Caki2 (cell line): ENCODE data around the gene GFI1. TPM values are rescaled to one million over a fixed set of nuclear protein-coding genes. Genes with fewer than 3 reads are reported as not detected.

Source experiments
- DNase-seq: peaks from one replicate; pipeline ENCODE4 v3.0.0-alpha.2; 2015; ENCODE audit warnings: low read depth
- in situ Hi-C: cut with HindIII; loops from 2 replicates; pipeline ENCODE4 v1.10.0; 2016; ENCODE audit warnings: low sequenced_read_pairs, low pct_unique_long_range_greater_than_20kb, mixed read lengths
- total RNA-seq: library from RNA; depleted of rRNA; stranded (reverse); fragments of >200 nt; shearing (Covaris generic); gene quantifications from 2 replicates; pipeline ENCODE4 v1.2.3, GENCODE V29; 2014; ENCODE audit warnings: low replicate concordance

The GFI1 gene
- total RNA-seq, 1 experiment from 2014 or later: 1.4 TPM

DNA sequence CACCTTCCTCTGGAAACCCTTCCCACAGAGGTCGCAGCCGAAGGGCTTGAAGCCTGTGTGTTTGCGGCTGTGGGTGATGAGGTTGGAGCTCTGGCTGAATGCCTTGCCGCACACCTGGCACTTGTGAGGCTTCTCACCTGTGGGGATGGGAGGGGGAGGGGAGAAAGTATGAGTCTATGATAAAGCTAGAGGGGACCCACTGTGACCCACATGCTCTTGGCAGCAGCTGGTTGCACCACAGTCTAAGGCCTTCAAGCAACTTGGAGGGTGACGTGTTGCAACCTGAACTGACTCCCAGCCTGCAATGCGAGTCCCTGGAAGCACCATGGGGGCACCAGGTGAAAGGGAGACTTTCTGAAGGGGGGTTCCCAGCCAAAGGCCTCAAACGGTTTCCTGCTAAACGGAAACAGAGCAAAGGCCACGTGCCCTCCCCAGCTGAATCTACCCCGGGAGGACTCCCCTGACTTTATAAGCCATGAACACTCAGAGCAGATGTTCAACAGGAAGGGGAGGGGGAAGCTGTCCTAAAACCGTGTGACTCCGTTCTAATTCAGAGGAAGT, 10.6 kb downstream of the GFI1 start:
- in situ Hi-C loops: no loop called here
- DNase-seq: no peak

DNA sequence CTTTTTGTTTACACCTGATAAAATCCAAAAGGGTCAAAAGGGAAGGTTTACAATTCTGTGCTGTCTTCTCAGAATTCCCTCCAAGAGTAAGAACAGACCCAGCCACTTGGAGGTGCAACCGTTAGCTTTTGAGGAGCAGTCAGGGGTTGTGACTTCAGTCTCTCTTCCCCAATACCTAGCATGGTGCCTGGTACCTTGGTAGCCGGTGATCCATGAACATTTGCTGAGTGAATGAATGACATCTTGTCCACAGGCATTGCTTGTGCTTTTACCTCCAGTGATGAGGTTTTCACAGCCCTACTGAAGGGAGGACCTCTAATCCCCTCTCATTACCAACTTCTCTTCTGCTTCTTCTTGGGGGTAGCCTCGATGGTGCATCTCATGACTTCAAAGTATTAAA, 11.7 kb downstream of the GFI1 start:
- in situ Hi-C loops: no loop called here

DNA sequence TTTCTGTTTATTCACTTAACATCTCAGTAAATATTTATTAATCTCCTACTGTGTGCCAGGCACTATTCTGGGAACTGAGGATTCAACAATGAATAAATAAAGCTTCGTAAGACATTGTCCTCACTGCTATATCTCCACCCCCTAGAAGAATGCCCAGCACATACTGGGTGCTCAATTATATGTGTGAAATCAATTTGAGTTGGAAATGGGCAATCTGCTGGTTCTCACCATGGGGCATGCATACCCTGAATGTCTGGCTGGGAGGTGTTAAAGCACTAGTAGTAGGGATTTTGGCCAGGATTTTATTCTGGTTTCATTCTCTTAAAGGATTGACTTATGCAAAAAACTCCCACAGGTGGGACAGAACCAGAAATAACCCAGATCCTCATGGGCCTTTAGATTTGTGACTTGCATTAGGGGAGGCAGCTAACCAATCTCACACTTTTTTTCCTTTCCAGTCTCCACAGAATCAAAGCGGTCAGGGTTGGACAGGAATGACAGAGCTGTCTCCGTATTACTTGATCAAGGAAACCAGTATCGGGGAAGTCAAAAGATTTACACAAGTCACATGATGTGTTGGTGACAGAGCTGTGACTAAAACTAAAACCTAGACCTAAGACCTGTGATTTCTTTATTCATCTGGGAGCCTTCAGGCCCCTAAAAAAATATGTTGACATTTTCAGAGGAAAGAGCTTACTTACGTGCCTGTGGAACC, 12.8 kb downstream of the GFI1 start:
- in situ Hi-C loops: no loop called here
- DNase-seq: no peak

More for the DNA sequence above, 11.7 kb downstream of the GFI1 start:
- no peak for DNase-seq

DNA sequence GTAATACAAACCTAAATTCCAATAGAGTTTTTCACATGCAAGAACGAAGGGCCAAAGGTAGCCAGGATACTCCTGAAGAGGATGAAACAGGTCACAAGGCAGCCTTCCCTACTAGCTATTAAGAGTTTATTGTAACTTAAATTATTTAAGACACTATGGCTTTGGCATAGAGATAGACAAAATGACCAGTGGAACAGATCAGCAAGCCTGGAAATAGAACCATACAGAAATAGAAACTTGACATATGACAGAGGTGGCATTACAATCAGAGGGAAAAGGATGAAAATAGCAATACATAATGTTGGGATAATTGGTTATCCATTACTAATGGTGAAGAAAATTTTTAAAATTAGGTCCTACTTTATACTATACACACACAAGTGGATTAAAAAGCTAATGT, 16.5 kb downstream of the GFI1 start:
- in situ Hi-C loops: no loop called here

DNA sequence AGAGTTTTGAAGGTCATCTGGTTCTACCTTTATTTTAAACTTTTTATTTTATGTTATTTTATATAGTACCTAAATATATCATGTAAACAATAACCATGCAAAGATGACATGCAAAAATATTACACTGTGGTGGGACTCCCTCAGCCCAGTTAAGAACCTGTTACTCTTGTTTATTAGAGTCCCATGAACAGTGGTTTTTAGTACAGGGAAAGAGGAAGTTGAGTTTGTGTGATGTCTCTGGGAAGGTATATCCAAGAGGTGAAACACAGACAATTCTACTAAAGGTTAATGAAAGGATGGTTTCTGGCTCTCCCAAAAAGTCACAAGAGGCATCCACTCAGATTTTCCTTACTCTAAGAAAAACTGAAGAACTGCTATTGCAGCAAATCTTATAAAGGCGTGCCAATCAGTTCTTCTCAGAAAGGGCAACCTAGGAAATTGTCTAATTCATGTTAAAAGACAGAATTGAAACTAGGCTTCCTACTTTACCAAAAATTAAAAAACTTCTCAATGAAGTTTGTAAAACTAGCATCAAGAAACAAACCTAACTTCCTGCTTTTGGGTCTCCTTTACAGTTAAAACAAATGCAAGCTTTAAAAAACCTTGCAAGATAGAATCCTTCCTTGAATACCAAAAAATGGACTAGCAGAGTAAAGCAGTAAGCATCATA, 19.9 kb downstream of the GFI1 start:
- in situ Hi-C loops: no loop called here

More for the DNA sequence above, 16.5 kb downstream of the GFI1 start:
- DNase-seq: no peak

DNA sequence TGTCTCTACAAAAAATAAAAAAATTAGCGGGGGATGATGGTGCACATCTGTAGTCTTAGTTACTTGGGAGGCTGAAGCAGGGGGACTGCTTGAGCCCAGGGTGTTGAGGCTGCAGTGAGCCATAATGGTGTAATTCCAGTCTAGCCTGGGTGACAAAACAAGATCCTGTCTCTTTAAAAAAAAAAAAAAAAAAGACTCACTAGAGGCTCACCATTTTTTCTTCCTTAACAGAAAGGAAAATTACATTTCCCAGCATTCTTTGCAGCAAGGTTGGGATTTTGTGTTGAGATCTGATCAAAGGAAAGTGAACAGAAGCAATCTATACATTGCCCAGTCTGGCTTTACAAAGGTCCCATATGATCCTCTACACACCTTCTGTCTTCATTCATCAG, 21.5 kb downstream of the GFI1 start:
- no peak for DNase-seq
- in situ Hi-C loops: no loop called here

More for the DNA sequence above, 19.9 kb downstream of the GFI1 start:
- DNase-seq: no peak

DNA sequence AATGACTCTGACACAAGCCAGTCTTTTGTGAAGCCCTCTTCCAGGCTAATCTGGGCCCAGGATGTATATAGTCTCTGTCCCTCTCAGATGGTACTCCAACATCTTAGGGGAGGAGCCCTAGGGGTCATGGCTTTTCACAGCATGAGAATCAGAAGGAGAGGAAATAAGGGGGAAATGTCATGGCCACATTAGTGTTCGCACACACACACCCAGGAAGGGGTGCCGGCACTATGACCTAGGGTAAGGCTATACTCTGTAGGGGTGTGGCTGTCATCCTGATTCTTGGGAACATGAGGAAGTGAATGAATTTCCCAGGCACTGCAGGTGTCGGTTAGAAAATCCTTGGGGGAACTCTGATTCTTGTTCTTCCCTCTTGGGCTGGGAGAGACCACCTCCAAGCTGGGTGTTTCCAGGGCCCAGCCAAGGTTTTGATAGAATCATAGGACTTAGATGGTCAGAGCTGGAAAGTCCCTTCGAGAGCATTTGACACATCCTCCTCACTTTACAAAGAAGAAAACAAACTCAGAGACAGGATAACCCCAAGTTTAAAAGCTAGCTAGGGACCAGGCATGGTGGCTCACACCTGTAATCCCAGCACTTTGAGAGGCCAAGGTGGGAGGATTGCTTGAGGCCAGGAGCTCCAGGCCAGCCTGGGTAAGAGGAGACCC, 22.0 kb downstream of the GFI1 start:
- no peak for DNase-seq
- in situ Hi-C loops: no loop called here

DNA sequence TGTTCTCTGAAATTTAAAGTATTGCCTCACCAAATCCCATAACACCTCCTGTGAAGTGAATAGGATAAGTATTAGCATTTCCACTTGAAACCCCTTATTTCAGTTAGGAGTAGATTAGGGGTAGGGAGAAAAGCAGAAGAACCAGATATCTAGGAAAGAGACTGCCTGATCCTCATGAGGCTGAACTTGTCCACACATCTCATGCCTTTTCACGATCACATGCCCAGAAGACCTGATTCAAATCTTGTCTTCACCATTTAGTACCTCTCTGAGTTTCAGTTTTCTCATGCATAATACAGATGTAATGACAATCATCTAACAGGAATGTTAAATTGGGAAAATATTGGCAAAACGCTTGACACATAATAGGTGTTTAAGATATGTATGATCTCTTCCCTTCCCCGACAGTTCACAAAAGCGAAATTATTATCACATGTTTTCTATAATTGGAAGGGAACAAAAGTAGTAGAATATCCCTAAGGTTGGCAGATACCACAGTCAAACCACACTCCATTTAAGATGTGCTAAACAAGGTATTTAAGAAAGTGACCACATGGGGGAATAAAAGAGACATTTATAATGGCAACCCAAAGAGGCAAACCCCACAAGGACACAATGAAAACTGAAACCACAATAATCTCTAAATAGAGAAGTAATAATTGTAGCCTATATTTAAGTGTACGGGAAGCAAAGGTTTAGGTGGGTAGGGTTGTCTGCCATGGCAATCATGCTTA, 25.2 kb downstream of the GFI1 start:
- DNase-seq: no peak

DNA sequence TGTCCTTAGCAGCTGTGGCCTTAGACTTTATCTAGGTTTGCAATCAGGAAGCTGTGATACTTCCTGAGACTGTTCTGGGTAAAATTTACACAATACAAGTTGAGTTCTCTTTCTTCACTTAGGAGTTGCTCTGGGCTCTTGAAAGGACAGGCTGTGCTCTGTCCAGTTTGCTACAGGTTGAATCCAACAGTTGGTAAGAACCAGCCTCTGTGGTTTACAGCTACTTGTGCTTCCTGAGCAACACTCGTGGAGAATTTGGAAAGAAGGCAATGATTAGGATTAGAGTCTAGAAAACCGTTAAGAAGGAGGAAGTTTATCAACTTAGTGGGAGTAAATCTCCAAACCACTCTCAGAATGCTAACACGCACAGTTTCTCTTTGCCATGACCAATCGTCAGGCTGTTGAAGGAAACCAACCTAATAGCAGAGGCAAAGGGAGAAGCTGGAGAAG, 26.8 kb downstream of the GFI1 start:
- DNase-seq: no peak
- in situ Hi-C loops: no loop called here

More for the DNA sequence above, 25.2 kb downstream of the GFI1 start:
- in situ Hi-C loops: no loop called here

DNA sequence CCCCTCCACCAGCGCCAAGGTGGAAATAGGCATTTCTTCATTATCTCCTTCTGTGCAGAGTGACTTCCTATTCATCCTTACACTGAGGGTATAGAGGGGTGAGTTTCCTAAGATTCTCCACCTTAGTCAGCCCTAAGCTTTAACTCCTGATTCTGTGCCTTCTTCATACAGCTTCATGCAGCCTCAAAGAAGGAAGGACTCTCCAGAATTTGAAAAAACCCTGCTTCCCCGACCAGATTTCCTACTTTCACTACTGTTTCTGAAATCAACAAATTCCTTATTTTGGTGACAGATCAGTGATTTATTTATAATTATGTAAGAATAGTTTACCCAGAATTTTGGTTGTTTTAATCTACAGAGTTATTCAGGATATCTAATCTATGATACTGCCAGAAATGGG, 28.6 kb downstream of the GFI1 start:
- no peak for DNase-seq
- in situ Hi-C loops: no loop called here

DNA sequence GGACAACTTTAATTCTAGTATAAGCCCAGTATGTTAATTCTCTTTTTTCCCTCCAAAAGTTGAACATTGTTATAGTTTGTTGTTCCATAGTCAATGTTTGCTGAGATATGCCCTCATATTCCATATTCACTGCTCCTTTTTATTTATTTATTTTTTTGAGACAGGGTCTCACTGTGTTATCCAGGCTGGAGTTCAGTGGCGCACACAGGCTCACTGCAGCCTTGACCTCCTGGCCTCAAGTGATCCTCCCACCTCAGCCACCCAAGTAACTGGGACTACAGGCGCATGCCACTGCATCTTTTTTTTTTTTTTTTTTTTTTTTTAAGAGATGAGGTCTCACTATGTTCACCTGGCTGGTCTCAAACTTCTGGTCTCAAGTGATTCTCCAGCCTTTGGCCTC, 38.7 kb downstream of the GFI1 start:
- in situ Hi-C loops: no loop called here
- DNase-seq: no peak

DNA sequence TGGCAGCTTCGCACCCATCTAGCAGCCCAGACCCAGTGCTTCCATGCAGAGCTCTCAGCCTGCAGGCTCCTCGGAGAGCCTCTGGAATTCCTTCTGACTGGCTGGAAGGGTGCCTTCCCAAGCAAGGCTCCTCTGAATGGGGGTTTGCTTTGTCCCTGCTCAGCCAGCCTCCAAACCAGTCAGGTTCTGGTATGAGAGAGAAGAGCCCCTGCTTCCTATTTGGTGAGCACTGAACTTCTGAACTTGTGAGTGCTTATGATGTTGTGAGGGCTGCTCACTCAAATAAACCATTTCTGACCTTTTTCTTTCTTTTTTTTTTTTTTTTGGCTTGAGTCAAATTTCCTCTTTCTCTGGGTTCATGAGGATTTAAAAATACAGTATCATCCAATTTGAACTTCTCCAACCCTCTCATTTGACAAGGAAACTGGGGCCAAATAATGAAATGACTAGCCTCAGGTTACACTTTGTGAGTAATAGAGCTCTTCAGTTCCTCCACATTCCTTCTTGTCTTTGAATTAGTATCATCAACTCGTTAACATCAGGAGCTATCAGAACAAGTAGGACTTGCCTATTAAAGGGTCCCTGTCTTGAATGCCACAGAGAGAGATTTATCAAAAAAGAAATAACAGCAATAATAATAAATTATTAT, 39.6 kb downstream of the GFI1 start:
- in situ Hi-C loops: no loop called here
- no peak for DNase-seq

DNA sequence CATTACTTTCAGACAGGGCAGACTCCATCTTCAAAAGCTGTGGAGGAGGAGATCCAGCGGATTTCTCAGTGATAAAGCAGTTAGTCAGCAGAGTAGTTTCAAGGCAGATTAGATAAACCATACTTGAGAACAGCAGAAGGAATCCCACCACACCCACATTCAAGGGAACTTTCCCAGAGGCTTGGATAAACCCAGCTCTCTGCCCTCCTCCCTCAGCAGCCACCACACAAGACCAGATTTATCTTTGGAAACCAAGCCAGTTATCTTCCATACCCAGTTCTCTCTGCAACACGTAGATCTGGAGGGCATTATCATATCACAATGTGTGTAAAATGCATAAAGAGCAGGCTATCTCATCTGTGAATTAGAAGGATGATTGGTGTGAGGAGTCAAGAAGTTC, 40.2 kb downstream of the GFI1 start:
- in situ Hi-C loops: no loop called here

DNA sequence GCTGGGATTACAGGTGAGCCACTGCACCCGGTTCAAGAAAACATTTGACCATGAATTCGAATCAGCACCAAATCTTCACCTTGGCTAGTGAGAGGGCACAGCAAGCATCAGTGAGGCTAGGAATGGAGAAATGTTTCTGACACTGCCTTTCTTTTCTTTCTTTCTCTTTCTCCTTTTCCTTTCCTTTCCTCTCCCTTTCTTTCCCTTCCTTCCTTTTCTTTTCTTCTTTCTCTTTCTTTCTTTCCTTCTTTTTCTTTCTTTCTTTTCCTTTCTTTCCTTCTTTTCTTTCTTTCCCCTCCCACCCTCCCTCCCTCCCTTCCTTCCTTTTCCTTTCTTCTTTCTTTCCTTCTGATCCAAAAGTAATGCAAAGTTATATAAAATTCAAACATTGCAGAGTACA, 40.9 kb downstream of the GFI1 start:
- DNase-seq: no peak
- in situ Hi-C loops: no loop called here

More for the DNA sequence above, 40.2 kb downstream of the GFI1 start:
- DNase-seq: no peak

DNA sequence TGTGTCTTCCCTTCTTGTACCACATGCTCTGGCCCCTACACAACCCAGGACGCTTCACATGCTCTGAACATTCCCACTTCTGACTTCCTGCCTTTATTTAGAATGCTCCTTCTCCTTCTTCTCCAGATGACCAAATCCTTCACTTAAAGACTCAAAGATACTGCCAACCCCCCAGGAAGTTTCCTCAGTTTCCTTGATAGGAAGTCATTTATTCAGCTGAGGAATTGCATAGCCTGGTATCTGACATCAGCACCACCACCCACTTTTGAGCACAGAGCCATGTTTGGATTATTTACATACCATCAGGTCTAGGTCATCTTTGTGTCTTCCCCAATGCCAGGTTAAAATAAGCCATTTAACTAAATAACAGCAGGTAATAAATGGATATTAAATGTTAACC, 42.4 kb downstream of the GFI1 start:
- in situ Hi-C loops: no loop called here
- DNase-seq: no peak

DNA sequence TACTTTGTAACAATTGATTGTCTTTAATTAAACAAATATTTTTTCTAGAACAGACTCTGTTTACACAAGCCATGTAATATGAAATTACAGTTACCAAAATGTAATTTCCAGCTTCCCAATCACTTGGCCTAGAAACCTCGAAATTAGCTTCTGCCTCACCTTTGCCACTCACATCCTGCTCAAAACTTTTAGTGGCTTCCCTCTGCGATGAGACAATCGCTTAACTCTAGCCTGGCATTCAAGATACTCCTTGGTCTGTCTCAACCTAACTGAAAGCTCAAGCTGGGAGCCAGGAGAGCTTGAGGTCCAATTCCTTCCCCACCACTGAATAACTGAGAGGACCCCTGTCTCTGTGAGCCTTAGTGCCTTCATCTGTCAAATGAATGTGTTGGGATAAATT, 42.8 kb downstream of the GFI1 start:
- DNase-seq: no peak
- in situ Hi-C loops: no loop called here

DNA sequence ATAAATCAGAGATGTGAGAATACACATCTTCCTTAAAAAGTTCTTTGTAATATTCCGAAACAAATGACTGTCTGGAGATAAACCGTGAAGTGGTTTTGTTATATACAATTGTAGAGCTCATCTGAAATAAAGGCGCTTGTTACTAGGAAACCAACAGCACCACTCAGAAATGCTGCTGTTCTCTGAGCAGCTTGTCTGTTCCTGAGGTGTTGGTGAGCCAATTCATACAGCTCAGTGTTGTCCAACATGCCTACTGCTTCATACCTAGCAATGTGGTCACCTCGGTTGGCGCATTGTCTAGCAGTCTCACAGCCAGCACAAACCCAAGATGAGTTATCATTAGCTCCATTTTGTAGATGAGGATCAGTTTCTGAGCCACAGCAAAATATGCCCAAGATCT, 44.4 kb downstream of the GFI1 start:
- DNase-seq: no peak
- in situ Hi-C loops: no loop called here

DNA sequence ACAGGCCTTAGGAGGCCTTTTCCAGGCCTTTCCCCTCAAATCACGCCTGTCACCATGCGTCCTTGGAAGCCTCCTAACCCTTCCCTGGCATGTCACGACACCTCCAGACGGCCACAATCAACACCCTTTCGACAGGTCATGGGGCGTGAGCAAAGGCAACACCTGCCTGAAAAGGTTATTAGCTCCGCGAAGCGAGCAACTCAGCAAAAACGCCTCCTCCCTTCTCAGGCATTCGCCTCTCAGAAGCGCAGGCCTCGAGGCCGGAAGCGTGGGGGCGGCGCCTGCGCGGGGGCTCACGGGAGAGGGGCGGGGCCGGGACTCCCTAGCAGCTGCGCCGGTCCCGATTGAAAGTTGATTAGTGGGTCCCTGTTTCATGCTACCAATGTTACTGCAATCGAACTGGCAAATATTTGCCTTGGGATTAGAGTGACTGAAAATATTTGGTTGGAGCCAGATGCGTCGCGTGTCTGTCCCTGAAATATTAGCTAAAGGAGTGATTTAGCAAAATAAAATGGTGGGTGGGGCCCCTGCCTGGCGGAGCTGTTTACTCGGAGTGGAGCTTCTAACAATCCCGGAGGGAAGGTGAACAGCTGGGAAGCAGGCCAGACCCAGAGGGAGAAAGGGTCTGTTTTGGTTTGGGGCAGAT, 44.9 kb downstream of the GFI1 start:
- in situ Hi-C loops: no loop called here
- DNase-seq: no peak
